VCaP (cell line): Measurements from ENCODE around the gene TTLL8.

Experiments used
- H3K27ac ChIP-seq: fragments of 450-650 bp; 2 replicates; pipeline ENCODE4 v1.5.1; 2017
- CTCF ChIP-seq: fragments of 450-650 bp; conservative IDR thresholded peaks from 2 replicates; pipeline ENCODE4 v1.5.1; 2017; ENCODE audit warnings: mild to moderate bottlenecking, moderate library complexity

TTLL8 gene

DNA sequence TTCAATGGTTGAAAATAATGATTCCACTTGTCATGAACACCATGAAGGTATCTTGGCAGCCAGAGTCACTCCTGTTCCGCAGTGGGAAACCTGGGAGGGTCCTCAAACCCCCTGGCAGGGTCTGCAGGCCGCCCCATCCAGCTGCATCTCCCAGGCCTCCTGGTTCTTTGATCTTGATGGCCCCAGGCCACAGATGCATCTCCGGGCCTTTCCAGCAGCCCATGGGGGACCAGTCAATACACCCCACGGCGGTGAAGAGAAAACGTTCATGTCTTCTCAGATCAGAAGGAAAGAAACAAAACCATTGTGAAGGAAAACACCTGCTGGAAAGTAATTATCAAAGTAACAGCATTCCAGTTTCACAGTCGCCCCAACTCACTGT is 1.8 kb upstream of the TTLL8 start:
- no peak overlapping the region for H3K27ac ChIP-seq
- TF ChIP-seq CTCF = no peak

DNA sequence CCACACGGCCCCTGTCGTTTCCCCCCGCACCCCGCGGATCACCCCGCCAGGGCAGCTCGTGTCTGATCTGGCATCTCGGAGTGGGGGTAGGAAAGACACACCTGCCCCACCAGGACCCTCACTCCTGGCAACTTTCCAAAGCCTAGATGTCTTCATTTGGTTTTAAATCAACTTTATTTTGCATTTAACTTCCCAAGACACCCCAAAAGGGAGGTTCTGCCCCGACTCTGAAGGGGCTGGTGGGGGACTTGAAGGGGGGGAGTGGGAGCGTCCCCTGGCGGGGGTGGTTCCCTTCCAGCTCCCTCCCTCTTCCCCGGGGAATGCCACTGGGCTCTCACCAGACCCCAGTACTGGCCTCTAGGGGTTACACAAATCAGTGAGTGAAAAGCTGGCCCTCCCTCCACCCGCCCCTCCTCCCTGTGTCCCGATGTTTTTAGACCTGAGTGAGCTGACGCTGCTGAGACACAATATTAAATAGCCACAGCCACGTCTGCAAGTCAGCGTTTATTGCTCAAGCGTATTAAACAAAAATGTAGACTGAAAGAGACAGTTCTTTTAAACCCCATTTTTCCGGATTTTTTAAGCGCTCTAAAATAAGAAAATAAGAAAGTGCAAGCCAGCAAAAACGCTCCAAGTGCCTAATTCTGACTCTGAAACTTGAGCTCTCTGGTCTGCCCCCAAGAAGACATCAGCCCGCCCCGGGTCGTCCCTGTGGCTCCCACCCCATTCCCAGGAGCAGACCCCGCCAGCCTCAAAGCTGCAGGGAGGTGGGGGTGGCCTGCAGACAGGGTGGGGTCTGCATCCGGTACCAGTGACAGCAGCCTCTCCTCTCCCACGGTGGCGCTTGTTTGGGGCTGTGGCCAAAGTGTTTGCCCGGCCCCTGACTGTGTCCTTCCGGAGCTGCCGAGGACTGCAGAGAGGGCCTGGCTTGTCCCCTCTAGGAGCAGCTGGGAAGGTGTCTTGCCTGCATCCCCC is 1.1 kb upstream of the TTLL8 start:
- H3K27ac ChIP-seq = no peak overlapping the region
- TF ChIP-seq CTCF = no peak

DNA sequence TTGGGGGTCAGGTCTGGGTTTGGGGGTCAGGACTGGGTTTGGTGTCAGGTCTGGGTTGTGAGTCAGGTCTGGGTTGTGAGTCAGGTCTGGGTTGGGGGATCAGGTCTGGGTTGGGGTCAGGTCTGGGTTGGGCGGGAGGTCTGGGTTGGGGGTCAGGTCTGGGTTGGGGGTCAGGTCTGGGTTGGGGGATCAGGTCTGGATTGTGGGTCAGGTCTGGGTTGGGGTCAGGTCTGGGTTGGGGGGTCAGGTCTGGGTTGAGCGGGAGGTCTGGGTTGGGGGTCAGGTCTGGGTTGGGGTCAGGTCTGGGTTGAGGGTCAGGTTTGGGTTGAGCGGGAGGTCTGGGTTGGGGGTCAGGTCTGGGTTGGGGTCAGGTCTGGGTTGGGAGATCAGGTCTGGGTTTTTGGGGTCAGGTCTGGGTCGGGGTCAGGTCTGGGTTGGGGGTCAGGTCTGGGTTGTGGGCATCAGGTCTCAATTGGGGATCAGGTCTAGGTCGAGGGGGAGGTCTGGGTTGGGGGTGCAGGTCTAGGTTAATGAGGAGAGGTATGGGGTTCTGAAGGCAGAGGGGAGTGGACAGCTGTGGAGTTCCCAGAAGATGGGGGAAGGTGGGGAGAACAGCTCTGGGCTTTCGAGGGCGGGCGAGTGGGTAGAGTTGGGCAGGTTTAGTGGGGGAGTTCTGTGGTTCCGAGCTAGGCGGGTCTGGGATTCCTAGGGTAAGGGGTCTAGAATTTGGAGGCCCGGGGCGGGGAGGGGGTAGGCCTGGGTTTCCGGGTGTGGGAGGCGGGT is 629 bp downstream of the TTLL8 start:
- no peak overlapping the region for H3K27ac ChIP-seq
- no peak for TF ChIP-seq CTCF

DNA sequence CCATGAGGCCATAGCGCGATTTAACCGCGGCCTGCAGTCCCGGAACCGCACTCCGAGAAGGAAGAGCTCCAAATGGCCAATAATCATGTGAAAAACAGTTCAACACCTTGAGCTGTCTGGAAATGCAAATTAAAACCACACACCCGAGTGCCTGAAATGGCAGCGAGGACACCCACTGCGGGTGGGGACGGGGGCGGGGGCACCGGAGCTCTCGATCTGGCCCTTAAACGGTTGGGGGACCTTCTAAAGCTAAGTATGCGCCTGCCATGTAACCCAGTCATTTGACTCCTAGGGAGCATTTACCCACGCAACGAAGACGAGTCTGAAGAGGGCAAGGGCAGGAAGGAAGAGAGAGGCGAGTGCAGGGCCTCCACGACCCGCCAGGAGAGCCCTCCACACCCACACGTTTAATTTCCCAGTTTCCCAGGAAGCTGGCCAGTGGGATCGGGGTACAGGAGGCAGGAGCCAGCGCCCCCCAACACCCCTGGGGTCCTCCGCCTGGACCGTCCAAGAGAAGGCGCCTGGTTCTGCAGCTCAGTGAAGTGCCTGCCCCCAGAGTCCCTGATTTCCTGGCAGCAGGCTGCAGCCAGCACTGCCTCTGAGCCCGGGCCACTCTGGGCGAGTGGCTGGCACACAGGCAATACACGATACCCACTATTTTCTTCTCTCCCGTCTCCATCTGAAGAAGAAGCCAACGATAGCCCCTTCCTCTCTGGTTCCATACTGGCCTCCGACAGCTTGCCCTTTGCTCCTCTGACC is 1.7 kb downstream of the TTLL8 start:
- no peak for TF ChIP-seq CTCF
- no peak overlapping the region for H3K27ac ChIP-seq

DNA sequence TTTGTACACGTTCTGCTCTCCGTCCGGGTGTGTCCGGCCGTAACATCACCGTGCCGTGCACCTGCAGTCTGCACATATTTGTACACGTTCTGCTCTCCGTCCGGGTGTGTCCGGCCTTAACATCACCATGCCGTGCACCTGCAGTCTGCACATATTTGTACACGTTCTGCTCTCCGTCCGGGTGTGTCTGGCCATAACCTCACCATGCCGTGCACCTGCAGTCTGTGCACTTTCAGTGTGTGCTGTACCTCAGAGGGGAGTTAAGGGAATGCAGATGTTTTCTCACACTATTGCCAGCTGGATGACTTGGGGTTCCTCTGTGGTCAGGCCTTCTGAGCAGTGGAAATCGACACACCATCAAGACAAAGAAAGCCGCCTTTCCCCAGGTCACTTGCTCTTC is 4.2 kb downstream of the TTLL8 start:
- no peak for TF ChIP-seq CTCF
- H3K27ac ChIP-seq = no peak overlapping the region

GRCh38 chr22:50051930-50052329 is 6.2 kb downstream of the TTLL8 start:
- H3K27ac ChIP-seq = no peak overlapping the region
- no peak for TF ChIP-seq CTCF
